ENCODE data around the gene MYPN. TPM values are rescaled to one million over a fixed set of nuclear protein-coding genes. Genes with fewer than 3 reads are reported as not detected.
A peak's percentile ranks its signal among the peaks of the same experiment; 100 is the strongest.

The MYPN gene
- total RNA-seq, 1 experiment from 2014 or later = not detected

DNA sequence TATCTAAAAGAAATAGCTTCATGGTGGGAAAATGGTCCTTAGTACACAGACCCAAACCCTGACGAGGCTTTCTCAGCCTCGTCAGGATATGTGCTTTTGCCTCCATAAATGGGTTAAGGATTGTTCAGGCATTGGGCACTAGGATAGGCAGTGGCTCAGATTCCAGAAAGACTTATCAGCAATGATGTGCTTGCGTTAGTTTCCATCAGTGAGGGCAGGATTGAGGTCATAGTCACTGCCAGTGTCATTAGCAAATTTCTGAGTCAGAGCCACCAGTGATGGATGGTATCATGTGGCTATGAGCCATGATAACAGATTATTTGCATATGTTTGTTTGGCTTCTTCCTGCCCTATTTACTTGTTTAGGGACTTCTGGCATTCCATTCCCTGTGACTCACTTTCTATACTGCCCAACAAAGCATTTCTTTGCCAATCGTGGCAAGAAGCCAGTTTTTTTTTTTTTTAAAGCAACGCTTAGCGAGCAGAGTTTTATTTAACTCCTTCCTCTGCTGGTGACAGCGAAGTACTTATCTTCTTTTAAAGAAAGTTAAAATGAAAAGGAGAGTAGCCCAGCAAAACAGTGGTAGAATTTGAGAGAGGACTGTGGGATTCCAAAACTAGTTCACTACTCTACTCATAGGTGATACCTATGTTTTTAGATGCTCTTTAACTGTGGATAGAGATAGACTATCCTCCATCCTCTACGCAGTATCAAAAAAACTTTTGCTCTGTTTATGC, 44.4 kb downstream of the MYPN start:
- Mint-ChIP-seq H3K4me1 (peaks cover 27 to 45% of the 10 kb centered on the region in 2 experiments), H3K9me3 (no peaks in the 10 kb centered on the region), H3K4me3 (peak overlapping the region in 1 of 2 experiments; percentile 56; a peak in 4 of 5 replicates), H3K36me3 (ENCODE audit: insufficient read depth in 1 of 3, low read depth in 3 of 3) (no peaks in the 10 kb centered on the region), H3K27me3 (ENCODE audit: low read depth) (peaks cover 2% of the 10 kb centered on the region; the same call in 1 of the 2 replicates), H3K27ac (peak overlapping the region; percentile 93 to 94 (median 93))
- Histone ChIP-seq H2BK5ac (ENCODE audit: insufficient read length, low read length) (no peak overlapping the region), H2AFZ (ENCODE audit: low read length) (no peak overlapping the region), H3K9ac (ENCODE audit: extremely low read depth, insufficient read length, low read length) (peak overlapping the region; percentile 50), H3K23me2 (ENCODE audit: insufficient read length, low read depth, low read length, poor library complexity, severe bottlenecking) (no peaks in the 10 kb centered on the region), H3K79me2 (ENCODE audit: insufficient read depth, low read length) (no peaks in the 10 kb centered on the region), H4K8ac (replicated peaks; ENCODE audit: insufficient read length, low read depth, low read length) (no peak overlapping the region), H3K56ac (ENCODE audit: insufficient read length, low read depth, low read length) (no peak overlapping the region), H4K20me1 (ENCODE audit: control insufficient read depth, insufficient read depth, insufficient read length) (no peaks in the 10 kb centered on the region), H3K9me3 (ENCODE audit: control insufficient read depth, low read depth, low read length) (no peaks in the 10 kb centered on the region), H3K4me1 (ENCODE audit: insufficient read depth, low read length) (peaks cover 11% of the 10 kb centered on the region; the same call in 1 of the 2 replicates), H4K91ac (ENCODE audit: insufficient read length, low read depth, low read length) (no peak overlapping the region), H2BK12ac (ENCODE audit: insufficient read length, low read depth, low read length) (no peak overlapping the region), H3K4me2 (ENCODE audit: insufficient read depth, insufficient read length, low read length) (peak overlapping the region; percentile 5), H2BK120ac (ENCODE audit: low read depth, low read length, poor library complexity, severe bottlenecking) (peak overlapping the region; percentile 57), H3K14ac (ENCODE audit: insufficient read depth, low read length) (no peak overlapping the region; the same call in 1 of the 2 replicates), H2BK20ac (ENCODE audit: low read depth, low read length, poor library complexity, severe bottlenecking) (no peak overlapping the region), H3K4ac (ENCODE audit: low read depth, low read length) (no peak overlapping the region), H3T11ph (ENCODE audit: low read length) (peak overlapping the region; percentile 80), H3K23ac (ENCODE audit: insufficient read length, low read depth, low read length) (no peak overlapping the region), H3K27ac (ENCODE audit: insufficient read length, low read depth, low read length) (peak overlapping the region; percentile 89), H2BK15ac (ENCODE audit: low read depth, low read length) (no peak overlapping the region), H2AK5ac (ENCODE audit: insufficient read length, low read length) (no peak overlapping the region), H3K18ac (ENCODE audit: insufficient read length, low read depth, low read length) (peak overlapping the region; percentile 30), H3K27me3 (ENCODE audit: insufficient read depth, low read length) (no peaks in the 10 kb centered on the region), H3K79me1 (ENCODE audit: insufficient read depth, low read depth, low read length, poor library complexity, severe bottlenecking) (no peaks in the 10 kb centered on the region), H4K5ac (ENCODE audit: insufficient read length, low read depth, low read length) (no peak overlapping the region)
- TF ChIP-seq, protein P1, sequence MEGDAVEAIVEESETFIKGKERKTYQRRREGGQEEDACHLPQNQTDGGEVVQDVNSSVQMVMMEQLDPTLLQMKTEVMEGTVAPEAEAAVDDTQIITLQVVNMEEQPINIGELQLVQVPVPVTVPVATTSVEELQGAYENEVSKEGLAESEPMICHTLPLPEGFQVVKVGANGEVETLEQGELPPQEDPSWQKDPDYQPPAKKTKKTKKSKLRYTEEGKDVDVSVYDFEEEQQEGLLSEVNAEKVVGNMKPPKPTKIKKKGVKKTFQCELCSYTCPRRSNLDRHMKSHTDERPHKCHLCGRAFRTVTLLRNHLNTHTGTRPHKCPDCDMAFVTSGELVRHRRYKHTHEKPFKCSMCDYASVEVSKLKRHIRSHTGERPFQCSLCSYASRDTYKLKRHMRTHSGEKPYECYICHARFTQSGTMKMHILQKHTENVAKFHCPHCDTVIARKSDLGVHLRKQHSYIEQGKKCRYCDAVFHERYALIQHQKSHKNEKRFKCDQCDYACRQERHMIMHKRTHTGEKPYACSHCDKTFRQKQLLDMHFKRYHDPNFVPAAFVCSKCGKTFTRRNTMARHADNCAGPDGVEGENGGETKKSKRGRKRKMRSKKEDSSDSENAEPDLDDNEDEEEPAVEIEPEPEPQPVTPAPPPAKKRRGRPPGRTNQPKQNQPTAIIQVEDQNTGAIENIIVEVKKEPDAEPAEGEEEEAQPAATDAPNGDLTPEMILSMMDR (conservative IDR thresholded peaks at IDR 0.05) = no peak
- peak; percentile 77 for DNase-seq
- WGBS (ENCODE audit: extremely low coverage, insufficient read length, low lambda C conversion rate) = no CpG with 5 or more reads among the region's 8 CpGs

Data from H9 (cell line).